Kidney epithelial cell (primary cell): ENCODE measurements around the gene STAT2. TPM values are rescaled to one million over a fixed set of nuclear protein-coding genes. Genes with fewer than 3 reads are reported as not detected.
"Not testable (repeated sequence)": the region's sequence is repeated elsewhere in the genome, so short reads cannot be mapped to it uniquely, and the experiment has no call there.

Experiments used
- DNase-seq: peaks from one replicate; pipeline ENCODE4 v3.0.0-alpha.2; 2010; ENCODE audit warnings: low read depth
- H3K27me3 ChIP-seq: 2 replicates; pipeline ENCODE4 v1.6.0; 2011; ENCODE audit warnings: low read length; ENCODE audit not compliant: control insufficient read depth, insufficient read depth
- H3K36me3 ChIP-seq: 2 replicates; pipeline ENCODE4 v1.5.1; 2011; ENCODE audit warnings: low read length; ENCODE audit not compliant: control insufficient read depth, insufficient read depth
- H3K4me3 ChIP-seq: 2 replicates; pipeline ENCODE4 v1.5.1; 2011; ENCODE audit warnings: low read depth, mild to moderate bottlenecking, control low read depth, low read length
- CTCF ChIP-seq: IDR thresholded peaks from 2 replicates; pipeline ENCODE4 v1.5.1; 2011; ENCODE audit warnings: mild to moderate bottlenecking, moderate library complexity, low read length, control low read depth, inconsistent platforms; ENCODE audit not compliant: insufficient read depth, poor library complexity, severe bottlenecking
- total RNA-seq: library from RNA; depleted of rRNA; stranded (reverse); fragments of >200 nt; gene quantifications from 2 replicates; pipeline ENCODE4 v1.2.3, GENCODE V29; 2015

Gene STAT2
- total RNA-seq, result 125 and 133 TPM in 2 replicates

- peak; percentile 100 for DNase-seq
- no peak for TF ChIP-seq CTCF
Measured at GRCh38 chr12:56359851-56360767, at the start of gene STAT2. TSS of gene STAT2 (minus strand) at chr12:56360107. CDS start at chr12:56356571, 3,536 bp downstream.

GRCh38 chr12:56408799-56409417 lies 49.0 kb upstream of the STAT2 start:
- Histone ChIP-seq H3K4me3 (no peak overlapping the region), H3K27me3 (no peaks in the 10 kb centered on the region), H3K36me3 (no peaks in the 10 kb centered on the region)
- no peak for TF ChIP-seq CTCF
- DNase-seq, result no peak

More at GRCh38 chr12:56359851-56360767, at the start of gene STAT2:
- peak within 1 kb of the TSS; percentile 77 for H3K4me3 ChIP-seq
- peaks cover 2% of the 10 kb centered on the region for H3K36me3 ChIP-seq
- H3K27me3 ChIP-seq, result no peaks in the 10 kb centered on the region

- H3K36me3 ChIP-seq, DNase-seq, H3K4me3 ChIP-seq, H3K27me3 ChIP-seq: not testable (repeated sequence)
Measured at GRCh38 chr12:56404227-56404626, 44.3 kb upstream of the STAT2 start.

DNA sequence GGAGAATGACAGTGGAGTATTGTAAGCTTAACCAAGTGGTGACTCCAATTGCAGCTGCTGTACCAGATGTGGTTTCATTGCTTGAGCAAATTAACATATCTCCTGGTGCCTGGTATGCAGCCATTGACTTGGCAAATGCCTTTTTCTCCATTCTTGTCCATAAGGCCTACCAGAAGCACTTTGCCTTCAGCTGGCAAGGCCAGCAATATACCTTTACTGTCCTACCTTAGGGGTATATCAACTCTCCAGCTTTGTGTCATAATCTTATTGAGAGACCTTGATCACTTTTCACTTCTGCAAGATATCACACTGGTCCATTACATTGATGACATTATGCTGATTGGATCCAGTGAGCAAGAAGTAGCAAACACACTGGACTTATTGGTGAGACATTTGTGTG lies 41.7 kb upstream of the STAT2 start:
- not testable (repeated sequence) for H3K27me3 ChIP-seq, H3K4me3 ChIP-seq, DNase-seq, H3K36me3 ChIP-seq

DNA sequence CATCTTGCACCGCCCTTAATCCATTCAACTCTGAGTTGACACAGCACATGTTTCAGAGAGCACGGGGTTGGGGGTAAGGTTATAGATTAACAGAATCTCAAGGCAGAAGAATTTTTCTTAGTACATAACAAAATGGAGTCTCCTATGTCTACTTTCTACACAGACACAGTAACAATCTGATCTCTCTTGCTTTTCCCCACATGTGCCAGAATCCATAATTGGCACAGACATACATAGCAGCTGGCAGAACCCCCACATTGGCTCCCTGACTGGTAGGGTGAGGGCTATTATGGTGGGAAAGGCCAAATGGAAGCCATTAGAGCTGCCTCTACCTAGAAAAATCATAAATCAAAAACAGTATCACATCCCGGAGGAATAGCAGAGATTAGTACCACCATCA lies 41.2 kb upstream of the STAT2 start:
- not testable (repeated sequence) for H3K36me3 ChIP-seq, H3K4me3 ChIP-seq, DNase-seq, H3K27me3 ChIP-seq

GRCh38 chr12:56399466-56399865 lies 39.6 kb upstream of the STAT2 start:
- not testable (repeated sequence) for DNase-seq, H3K36me3 ChIP-seq, H3K4me3 ChIP-seq, H3K27me3 ChIP-seq

DNA sequence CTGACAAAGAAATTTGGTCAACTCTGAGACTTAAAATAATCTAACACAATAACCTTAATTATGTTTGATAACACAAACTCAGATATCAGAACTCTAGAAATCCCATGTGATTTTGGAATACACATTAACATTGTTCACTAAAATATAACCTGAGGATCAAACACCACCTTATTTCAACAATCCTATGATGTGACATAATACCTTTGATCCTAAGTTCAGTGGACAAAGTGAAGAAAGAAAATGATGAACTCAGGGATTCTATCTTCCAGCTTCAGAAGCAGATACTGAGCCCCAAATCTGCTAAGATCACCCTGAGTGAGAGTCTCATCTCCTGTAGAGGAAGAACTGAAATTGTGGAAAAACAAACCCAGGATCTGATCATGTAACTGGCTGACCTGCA lies 38.4 kb upstream of the STAT2 start:
- DNase-seq, result no peak
- TF ChIP-seq CTCF, result no peak
- H3K36me3 ChIP-seq, result no peaks in the 10 kb centered on the region
- no peaks in the 10 kb centered on the region for H3K27me3 ChIP-seq
- H3K4me3 ChIP-seq, result no peak overlapping the region

GRCh38 chr12:56392331-56392730 lies 32.4 kb upstream of the STAT2 start:
- Histone ChIP-seq H3K4me3 (no peak overlapping the region), H3K27me3 (no peaks in the 10 kb centered on the region), H3K36me3 (no peaks in the 10 kb centered on the region)
- DNase-seq, result no peak
- no peak for TF ChIP-seq CTCF
